Motor neuron (in vitro differentiated cells): ENCODE results near the gene RAPGEF1. TPM values are rescaled to one million over a fixed set of nuclear protein-coding genes. Genes with fewer than 3 reads are reported as not detected.
"Not testable (repeated sequence)": the region's sequence is repeated elsewhere in the genome, so short reads cannot be mapped to it uniquely, and the experiment has no call there.

Experiments used
- ATAC-seq, 8 experiments: fragments of 200-7000 bp; cut with Tn5 transposase; replicated peaks in 6 of 8; 2 replicates each; pipeline ENCODE4 v1.8.0; 2021; ENCODE audit warnings: mild to moderate bottlenecking in 8 of 8, moderate library complexity in 8 of 8
- H3K27ac ChIP-seq, 2 donors: fragments of 250-450 bp; sonication (Bioruptor Pico); 2 replicates each; pipeline ENCODE4 v1.9.0; 2021; ENCODE audit warnings: antibody characterized with exemption in 2 of 2, mild to moderate bottlenecking in 2 of 2, moderate library complexity in 1 of 2
- H3K4me1 ChIP-seq, 2 donors: fragments of 250-450 bp; sonication (Bioruptor Pico); replicated peaks in 1 of 2; 2 replicates each; pipeline ENCODE4 v1.6.1; 2021; ENCODE audit warnings: antibody characterized with exemption in 2 of 2, mild to moderate bottlenecking in 2 of 2, moderate library complexity in 1 of 2
- H3K4me3 ChIP-seq, 5 donors: fragments of 250-450 bp; sonication (Bioruptor Pico); 2 replicates each; pipeline ENCODE4 v1.9.0; 2021; ENCODE audit warnings: antibody characterized with exemption in 5 of 5, mild to moderate bottlenecking in 5 of 5, moderate library complexity in 4 of 5
- WGBS, 10 experiments: fragments of 450-650 bp; shearing (Covaris generic); methylation state at CpG; one replicate each; pipeline ENCODE4 v1.0.0; 2022; 5-methylcytosine and 5-hydroxymethylcytosine counted together
- in situ Hi-C, 9 experiments: fragments of 400-800 bp; cut with MboI; loops; one replicate each; pipeline ENCODE4 v1.15.0; 2021; ENCODE audit warnings: low sequenced_read_pairs in 9 of 9, low pct_unique_long_range_greater_than_20kb in 2 of 9; ENCODE audit not compliant: unreplicated experiment in 9 of 9
- total RNA-seq, 8 experiments: library from RNA; unstranded; fragments of 300-600 nt; gene quantifications; 2 replicates each; pipeline versions ENCODE4 v1.2.3 to v1.2.4, GENCODE V29; 2022

Gene RAPGEF1
- total RNA-seq, 8 experiments from 2014 or later: 15.4 to 42.0 (median 24.9) TPM

- peaks cover 16 to 17% of the 10 kb centered on the region in 2 donors for H3K4me1 ChIP-seq
- H3K4me3 ChIP-seq: no peak overlapping the region
- no peak overlapping the region for H3K27ac ChIP-seq
- in situ Hi-C loops: no loop called here
- 60 to 100% (median 97%) methylated on average over 1 to 8 of the region's 9 CpGs; no CpG with 5 or more reads in 1 of the 10 experiments for WGBS, 10 experiments
- ATAC-seq: no peak
Measured at GRCh38 chr9:131668057-131668438, 71.8 kb downstream of the RAPGEF1 start.

DNA sequence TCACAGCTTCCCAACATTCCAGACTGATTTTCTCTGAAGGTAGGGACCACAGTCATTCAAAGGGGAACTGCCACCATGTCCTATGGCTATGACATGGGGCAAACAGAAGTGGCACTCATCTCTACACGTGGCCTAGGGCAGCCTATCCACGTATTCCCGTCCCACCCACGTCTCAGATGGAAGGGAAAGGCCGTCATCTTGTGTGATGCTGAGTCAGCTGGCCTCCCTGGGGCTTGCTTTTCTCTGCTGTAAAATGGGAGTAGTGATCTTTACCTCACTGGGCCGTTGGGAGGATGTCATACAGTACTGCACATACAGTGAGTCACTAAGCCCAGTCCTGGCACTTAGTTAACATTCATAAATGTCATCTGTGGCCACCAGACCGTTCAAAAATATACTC is 72.3 kb downstream of the RAPGEF1 start:
- Histone ChIP-seq H3K4me1 (peaks cover 16 to 17% of the 10 kb centered on the region in 2 donors), H3K4me3 (no peak overlapping the region), H3K27ac (no peak overlapping the region)
- 31 to 100% (median 61%) methylated on average over 1 to 4 of the region's 7 CpGs; no CpG with 5 or more reads in 4 of the 10 experiments for WGBS, 10 experiments
- ATAC-seq: peak in 2 of 8 experiments; percentile 80 to 89
- in situ Hi-C loops: no loop called here

DNA sequence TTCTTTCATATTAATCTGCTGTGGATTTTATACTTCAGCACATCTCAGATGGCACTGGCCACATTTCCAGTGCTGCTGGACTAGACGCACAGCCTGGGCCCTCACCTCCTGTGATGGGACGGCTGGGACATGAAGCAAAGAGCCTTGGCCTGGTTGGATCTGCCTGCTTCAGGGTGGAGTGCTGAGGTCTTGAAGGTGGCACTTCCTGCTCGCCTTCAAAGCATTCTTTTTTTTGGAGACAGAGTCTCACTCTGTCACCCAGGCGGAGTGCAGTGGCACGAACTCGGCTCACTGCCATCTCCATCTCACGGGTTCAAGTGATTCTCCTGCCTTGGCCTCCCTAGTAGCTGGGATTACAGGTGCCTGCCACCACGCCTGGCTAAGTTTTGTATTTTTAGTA is 73.1 kb downstream of the RAPGEF1 start:
- in situ Hi-C loops: no loop called here
- Histone ChIP-seq H3K4me3 (no peak overlapping the region), H3K27ac (no peak overlapping the region), H3K4me1 (peaks cover 16 to 17% of the 10 kb centered on the region in 2 donors)
- WGBS, 10 experiments: 90 to 100% (median 94%) methylated on average over 1 to 7 of the region's 8 CpGs; no CpG with 5 or more reads in 4 of the 10 experiments
- no peak for ATAC-seq

DNA sequence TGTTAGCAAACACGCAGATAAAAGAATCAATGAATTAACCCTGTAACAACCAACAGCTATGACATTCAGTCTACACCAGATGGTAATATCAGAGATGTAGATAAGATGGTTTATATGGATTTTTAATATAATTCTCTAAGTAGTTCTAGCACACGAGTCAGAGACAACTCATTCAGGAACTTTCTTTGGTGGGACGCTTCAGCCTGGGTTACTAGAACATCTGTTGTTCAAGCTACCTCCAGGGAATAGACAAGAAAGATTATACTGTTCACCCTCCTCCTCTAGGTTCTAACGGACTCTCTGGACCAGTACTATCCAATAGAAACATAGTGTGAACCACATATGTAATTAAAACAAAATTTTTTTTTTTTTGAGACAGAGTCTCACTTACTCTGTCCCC is 73.8 kb downstream of the RAPGEF1 start:
- H3K27ac ChIP-seq: no peak overlapping the region
- peaks cover 16 to 19% of the 10 kb centered on the region in 2 donors for H3K4me1 ChIP-seq
- in situ Hi-C loops: no loop called here
- H3K4me3 ChIP-seq: no peak overlapping the region
- ATAC-seq: no peak
- WGBS, 10 experiments: 45 to 100% (median 79%) methylated on average over 2 to 4 of the region's 4 CpGs; no CpG with 5 or more reads in 1 of the 10 experiments

GRCh38 chr9:131663288-131663687 is 76.6 kb downstream of the RAPGEF1 start:
- in situ Hi-C loops: no loop called here
- H3K4me3 ChIP-seq: no peak overlapping the region
- H3K27ac ChIP-seq: no peak overlapping the region
- H3K4me1 ChIP-seq: peaks cover 14 to 24% of the 10 kb centered on the region in 2 donors
- no peak for ATAC-seq
- 25 to 100% (median 88%) methylated on average over 1 to 5 of the region's 5 CpGs for WGBS, 10 experiments

DNA sequence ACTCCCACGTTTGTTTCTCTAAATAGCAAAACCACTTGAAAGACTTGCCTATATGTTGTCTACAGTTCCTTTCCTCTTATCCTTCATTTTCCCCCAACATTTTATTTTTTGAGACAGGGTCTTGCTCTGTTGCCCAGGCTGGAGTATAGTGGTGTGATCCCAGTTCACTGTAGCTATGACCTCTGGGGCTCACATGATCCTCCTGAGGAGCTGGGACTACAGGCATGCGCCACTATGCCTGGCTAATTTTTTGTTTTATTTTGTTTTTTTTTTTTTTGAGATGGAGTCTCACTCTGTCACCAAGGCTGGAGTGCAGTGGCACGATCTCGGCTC is 77.6 kb downstream of the RAPGEF1 start:
- H3K27ac ChIP-seq, in situ Hi-C loops, ATAC-seq, H3K4me3 ChIP-seq: not testable (repeated sequence)
- 93 to 100% (median 100%) methylated on average over 1 to 4 of the region's 4 CpGs; no CpG with 5 or more reads in 1 of the 10 experiments for WGBS, 10 experiments
- peaks cover 10 to 27% of the 10 kb centered on the region in 2 donors for H3K4me1 ChIP-seq

DNA sequence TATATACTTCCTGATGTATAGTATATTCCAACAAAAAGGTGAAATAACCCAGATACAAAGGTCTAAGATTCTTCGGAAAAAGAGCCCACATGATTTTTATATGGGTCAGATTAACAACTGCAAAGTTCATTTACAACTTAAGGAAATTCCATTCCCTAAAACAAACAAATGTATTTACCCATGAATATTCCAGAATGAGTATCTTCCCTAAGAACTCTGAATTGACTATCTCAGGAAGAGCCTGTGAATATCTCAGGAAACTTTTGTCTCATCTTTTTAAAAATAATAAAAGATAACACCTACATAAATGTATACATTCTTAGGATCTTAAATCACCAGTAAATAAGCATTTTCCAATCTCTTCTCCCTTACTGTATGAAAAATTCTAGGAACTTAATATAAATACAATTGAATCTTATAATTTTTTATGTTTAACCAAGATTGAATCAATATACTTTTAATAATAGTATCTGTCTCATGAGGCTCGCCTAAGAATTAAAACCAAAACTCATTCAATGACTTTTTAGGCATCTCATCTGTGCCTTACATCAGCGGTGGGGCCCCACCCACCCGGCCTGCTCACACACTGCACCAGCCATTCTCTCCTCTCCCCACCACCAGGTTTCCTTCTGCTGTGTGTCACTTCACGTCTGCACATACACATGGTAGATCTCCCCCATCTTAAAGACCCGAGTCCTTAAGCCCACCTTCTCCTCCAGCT is 78.1 kb downstream of the RAPGEF1 start:
- peak in 3 of 8 experiments; percentile 33 to 72 (median 65) for ATAC-seq
- Histone ChIP-seq H3K4me1 (peaks cover 10 to 31% of the 10 kb centered on the region in 2 donors), H3K27ac (no peak overlapping the region), H3K4me3 (no peak overlapping the region)
- in situ Hi-C loops: no loop called here
- WGBS, 10 experiments: 0 to 100% (median 71%) methylated on average over 1 to 6 of the region's 6 CpGs

DNA sequence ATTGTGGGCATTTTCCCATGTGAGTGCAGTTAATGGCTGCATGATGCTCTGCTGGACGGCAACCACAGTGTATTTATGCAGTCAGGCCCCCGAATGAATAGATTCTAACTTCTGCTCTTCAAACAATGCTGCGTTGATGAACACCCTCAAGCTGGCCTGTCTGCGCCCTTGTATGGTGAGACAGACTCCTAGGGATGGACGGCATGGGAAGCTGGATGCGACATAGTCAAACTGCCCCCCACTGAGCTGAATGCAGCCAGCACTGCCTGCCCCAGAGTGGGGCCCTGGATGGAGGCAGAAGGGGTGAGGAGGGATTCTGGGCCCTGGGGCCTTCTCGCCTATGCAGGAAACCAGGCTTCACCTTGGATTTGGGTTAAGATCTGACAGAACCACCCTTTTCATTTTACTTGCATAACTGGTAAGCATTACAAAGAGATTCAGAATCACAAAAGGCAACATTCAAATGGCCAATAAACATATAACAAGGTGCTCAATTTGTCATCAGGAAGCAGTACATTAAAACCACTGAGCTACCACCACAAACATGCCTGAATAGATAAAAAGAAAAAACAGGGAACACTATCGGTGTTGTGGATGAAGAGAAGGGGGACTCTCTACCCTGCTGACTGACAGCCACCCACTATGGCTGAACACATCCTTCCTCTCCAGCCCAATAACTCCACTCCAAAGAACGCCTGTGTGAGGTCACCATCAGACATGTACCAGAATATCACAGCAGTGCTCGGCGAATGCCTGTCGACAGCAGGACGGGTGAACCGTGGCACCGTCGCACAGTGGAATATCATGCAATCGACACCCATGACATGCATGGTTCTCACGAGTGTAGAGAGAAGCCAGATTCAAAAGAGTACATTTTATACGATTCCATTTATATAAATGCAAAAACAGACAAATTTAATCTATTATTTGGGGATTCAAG is 79.1 kb downstream of the RAPGEF1 start:
- no peak overlapping the region for H3K4me3 ChIP-seq
- WGBS, 10 experiments: 0 to 100% (median 76%) methylated on average over 1 to 17 of the region's 19 CpGs
- in situ Hi-C loops: no loop called here
- ATAC-seq: peak in 5 of 8 experiments; percentile 74 to 88 (median 82)
- no peak overlapping the region for H3K27ac ChIP-seq
- H3K4me1 ChIP-seq: peaks cover 10 to 37% of the 10 kb centered on the region in 2 donors

DNA sequence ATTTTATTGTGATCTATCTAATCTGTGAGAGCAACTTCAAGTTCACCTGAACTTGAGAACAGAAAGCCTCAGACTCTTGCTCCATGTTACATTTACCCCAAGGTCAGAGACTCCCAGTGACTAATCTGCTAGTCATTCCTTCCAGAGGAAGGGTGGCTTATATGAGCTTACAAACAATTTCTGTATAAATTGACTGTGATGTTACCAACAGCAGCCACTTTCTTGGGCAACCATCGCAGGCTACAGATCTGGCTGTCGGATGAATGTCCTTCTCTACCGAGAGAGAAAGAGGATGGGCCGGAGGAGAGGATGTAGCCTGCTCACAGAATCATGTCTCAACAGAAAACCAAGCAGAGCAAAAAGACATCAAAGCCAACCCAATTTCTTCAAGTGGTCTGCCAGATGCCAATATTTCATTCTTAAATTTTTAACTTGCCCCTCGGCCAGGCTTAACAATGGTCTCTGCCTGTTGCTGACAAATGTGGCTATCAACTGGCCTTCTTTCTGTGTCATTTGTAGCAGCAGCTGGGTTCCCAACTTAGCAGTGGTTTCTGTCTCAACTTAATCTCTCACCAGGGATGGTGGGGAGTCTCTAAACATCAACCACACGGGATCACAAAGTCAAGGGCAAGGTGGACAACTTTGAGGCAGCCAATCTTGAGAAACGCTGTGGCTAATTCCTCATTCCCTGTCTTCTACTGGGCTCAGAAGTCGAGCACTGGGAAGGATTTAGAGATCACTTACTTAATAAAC is 81.3 kb downstream of the RAPGEF1 start:
- in situ Hi-C loops: no loop called here
- Histone ChIP-seq H3K27ac (no peak overlapping the region), H3K4me1 (peaks cover 10 to 37% of the 10 kb centered on the region in 2 donors), H3K4me3 (no peak overlapping the region)
- peak in 4 of 8 experiments; percentile 24 to 91 (median 70) for ATAC-seq
- 0 to 88% (median 60%) methylated on average over 1 to 8 of the region's 8 CpGs; no CpG with 5 or more reads in 1 of the 10 experiments for WGBS, 10 experiments

GRCh38 chr9:131657940-131658339 is 81.9 kb downstream of the RAPGEF1 start:
- Histone ChIP-seq H3K4me3 (no peak overlapping the region), H3K4me1 (peaks cover 10 to 37% of the 10 kb centered on the region in 2 donors), H3K27ac (no peak overlapping the region)
- WGBS, 10 experiments: 50 to 100% (median 78%) methylated on average over 1 to 5 of the region's 5 CpGs; no CpG with 5 or more reads in 1 of the 10 experiments
- in situ Hi-C loops: no loop called here
- ATAC-seq: peak in 3 of 8 experiments; percentile 5 to 22 (median 13)

- Histone ChIP-seq H3K27ac (no peak overlapping the region), H3K4me1 (peaks cover 10 to 37% of the 10 kb centered on the region in 2 donors), H3K4me3 (no peak overlapping the region)
- in situ Hi-C loops: no loop called here
- peak in 1 of 8 experiments; percentile 24 for ATAC-seq
- WGBS, 10 experiments: 87 to 100% (median 99%) methylated on average over 1 to 6 of the region's 8 CpGs; no CpG with 5 or more reads in 4 of the 10 experiments
Measured at GRCh38 chr9:131657456-131657855, 82.4 kb downstream of the RAPGEF1 start.

DNA sequence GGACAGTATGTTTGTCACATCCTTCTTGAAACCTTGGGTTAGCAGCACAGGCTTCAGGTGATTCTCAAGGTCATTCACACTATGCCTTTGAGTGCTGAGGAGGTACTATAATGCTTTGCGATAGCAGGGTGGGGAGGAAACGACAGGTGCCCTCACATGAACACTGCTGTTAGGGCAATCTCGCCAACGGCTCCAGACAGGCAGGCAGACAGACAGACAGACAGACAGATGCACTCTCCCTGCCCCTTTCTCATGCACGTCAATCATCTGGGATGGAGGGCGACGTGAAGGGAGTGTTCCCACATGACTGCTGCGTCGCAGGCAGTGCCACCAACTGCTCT is 82.9 kb downstream of the RAPGEF1 start:
- no peak overlapping the region for H3K27ac ChIP-seq
- H3K4me3 ChIP-seq: no peak overlapping the region
- WGBS, 10 experiments: 80 to 100% (median 90%) methylated on average over 1 to 9 of the region's 9 CpGs; no CpG with 5 or more reads in 2 of the 10 experiments
- in situ Hi-C loops: no loop called here
- no peak for ATAC-seq
- H3K4me1 ChIP-seq: peaks cover 10 to 37% of the 10 kb centered on the region in 2 donors
